Stimulated activated naive B cell treated with anti-CD40 and anti-IgM and Interleukin-4, amounts not matched to agents 10 μg/mL and 1 μg/mL and 100 μg/mL, for 72 hours (primary cell): ENCODE results near the gene ODC1.
A peak's percentile ranks its signal among the peaks of the same experiment; 100 is the strongest.

Experiments used
- ATAC-seq, 2 donors: fragments of 150-1000 bp; cut with Tn5 transposase; replicated peaks; 2 replicates each; pipeline ENCODE4 v1.10.0; 2021; ENCODE audit warnings: moderate library complexity in 1 of 2
- DNase-seq: peaks from one replicate; pipeline ENCODE4 v3.0.0; 2021
- H3K27ac Mint-ChIP-seq: one replicate; pipeline ENCODE4 v1.8.0; 2022; ENCODE audit warnings: mild to moderate bottlenecking, mixed read lengths
- H3K27me3 Mint-ChIP-seq, 2 donors: one replicate each; pipeline ENCODE4 v1.8.0; 2022; ENCODE audit warnings: mixed read lengths in 2 of 2
- H3K36me3 Mint-ChIP-seq, 2 donors: one replicate each; pipeline ENCODE4 v1.8.0; 2022; ENCODE audit warnings: mixed read lengths in 2 of 2, mild to moderate bottlenecking in 1 of 2
- H3K4me1 Mint-ChIP-seq, 2 donors: one replicate each; pipeline ENCODE4 v1.8.0; 2022; ENCODE audit warnings: mixed read lengths in 2 of 2, mild to moderate bottlenecking in 1 of 2
- H3K4me3 Mint-ChIP-seq, 2 donors: one replicate each; pipeline ENCODE4 v1.8.0; 2022; ENCODE audit warnings: mild to moderate bottlenecking in 2 of 2, mixed read lengths in 2 of 2, moderate library complexity in 1 of 2
- H3K9me3 Mint-ChIP-seq, 2 donors: one replicate each; pipeline ENCODE4 v1.8.0; 2022; ENCODE audit warnings: mixed read lengths in 2 of 2, mild to moderate bottlenecking in 1 of 2

The ODC1 gene

DNA sequence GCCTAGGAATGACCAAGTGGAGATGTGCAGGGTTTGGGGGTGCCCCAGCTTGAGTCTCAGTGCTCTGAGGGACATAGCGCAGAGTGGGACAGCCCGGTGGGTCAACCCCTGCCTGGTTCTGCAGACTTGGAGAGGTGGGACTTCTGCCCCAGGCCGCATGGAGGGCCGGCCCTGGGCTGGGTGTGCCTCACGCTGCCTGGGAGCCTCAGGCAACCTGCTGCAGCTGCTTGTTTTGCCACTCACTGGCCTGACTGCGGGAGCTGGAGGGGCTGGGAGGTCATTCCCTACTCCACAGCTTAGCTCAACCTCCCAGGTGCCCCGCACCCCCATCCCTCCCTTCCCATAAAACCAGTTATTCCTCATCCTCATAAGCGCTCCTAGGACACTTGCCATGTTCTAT lies 33.1 kb downstream of the ODC1 start:
- H3K4me3 Mint-ChIP-seq: no peak overlapping the region
- no peak overlapping the region for H3K27ac Mint-ChIP-seq
- no peak for ATAC-seq
- no peak for DNase-seq
- H3K27me3 Mint-ChIP-seq: no peaks in the 10 kb centered on the region
- H3K36me3 Mint-ChIP-seq: peaks cover 20 to 24% of the 10 kb centered on the region in 2 donors
- peaks cover 24 to 49% of the 10 kb centered on the region in 2 donors for H3K4me1 Mint-ChIP-seq
- H3K9me3 Mint-ChIP-seq: peaks cover 0 to 5% of the 10 kb centered on the region in 2 donors

- H3K4me1 Mint-ChIP-seq: peaks cover 27 to 53% of the 10 kb centered on the region in 2 donors
- H3K36me3 Mint-ChIP-seq: peaks cover 18 to 20% of the 10 kb centered on the region in 2 donors
- peaks cover 0 to 5% of the 10 kb centered on the region in 2 donors for H3K9me3 Mint-ChIP-seq
- H3K4me3 Mint-ChIP-seq: no peak overlapping the region
- no peaks in the 10 kb centered on the region for H3K27me3 Mint-ChIP-seq
- DNase-seq (no peak), ATAC-seq (no peak)
- H3K27ac Mint-ChIP-seq: no peak overlapping the region
Measured at GRCh38 chr2:10414591-10414990, 33.5 kb downstream of the ODC1 start.

DNA sequence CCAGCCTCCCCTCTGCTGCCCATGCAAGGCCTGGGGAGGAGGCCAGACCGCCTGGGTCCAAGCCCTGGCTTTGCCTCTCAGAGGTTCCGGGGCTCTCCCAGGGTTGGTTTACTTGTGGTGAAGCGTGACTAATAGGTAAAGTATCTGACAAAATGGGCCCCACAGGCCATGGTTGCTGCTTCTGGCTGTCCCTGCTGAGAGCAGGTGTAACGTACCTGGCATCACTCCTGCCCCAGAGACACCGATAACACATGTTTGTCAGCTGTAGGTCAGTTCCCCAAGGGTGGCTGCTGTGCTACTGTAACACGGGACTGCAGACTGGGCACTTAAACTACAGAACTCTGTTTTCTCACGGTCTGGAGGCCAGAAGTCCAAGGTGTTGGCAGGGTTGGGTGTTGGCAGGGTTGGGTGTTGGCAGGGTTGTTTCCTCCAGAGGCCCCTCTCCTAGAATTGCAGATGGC lies 34.1 kb downstream of the ODC1 start:
- Mint-ChIP-seq H3K9me3 (peaks cover 0 to 5% of the 10 kb centered on the region in 2 donors), H3K4me3 (no peak overlapping the region), H3K4me1 (peaks cover 30 to 59% of the 10 kb centered on the region in 2 donors), H3K27ac (no peak overlapping the region), H3K27me3 (no peaks in the 10 kb centered on the region), H3K36me3 (peaks cover 16 to 18% of the 10 kb centered on the region in 2 donors)
- DNase-seq (no peak), ATAC-seq (no peak)

- Mint-ChIP-seq H3K36me3 (peaks cover 15 to 18% of the 10 kb centered on the region in 2 donors), H3K27me3 (no peaks in the 10 kb centered on the region), H3K27ac (no peak overlapping the region), H3K4me1 (peaks cover 34 to 61% of the 10 kb centered on the region in 2 donors), H3K4me3 (no peak overlapping the region), H3K9me3 (peaks cover 0 to 5% of the 10 kb centered on the region in 2 donors)
- DNase-seq: no peak
- ATAC-seq: no peak
Measured at GRCh38 chr2:10413503-10413902, 34.6 kb downstream of the ODC1 start.

- ATAC-seq (no peak), DNase-seq (no peak)
- Mint-ChIP-seq H3K4me1 (peaks cover 45 to 64% of the 10 kb centered on the region in 2 donors), H3K9me3 (peaks cover 0 to 5% of the 10 kb centered on the region in 2 donors), H3K36me3 (peaks cover 15 to 20% of the 10 kb centered on the region in 2 donors), H3K4me3 (no peak overlapping the region), H3K27ac (no peak overlapping the region), H3K27me3 (no peaks in the 10 kb centered on the region)
Measured at GRCh38 chr2:10412380-10412779, 35.7 kb downstream of the ODC1 start.

DNA sequence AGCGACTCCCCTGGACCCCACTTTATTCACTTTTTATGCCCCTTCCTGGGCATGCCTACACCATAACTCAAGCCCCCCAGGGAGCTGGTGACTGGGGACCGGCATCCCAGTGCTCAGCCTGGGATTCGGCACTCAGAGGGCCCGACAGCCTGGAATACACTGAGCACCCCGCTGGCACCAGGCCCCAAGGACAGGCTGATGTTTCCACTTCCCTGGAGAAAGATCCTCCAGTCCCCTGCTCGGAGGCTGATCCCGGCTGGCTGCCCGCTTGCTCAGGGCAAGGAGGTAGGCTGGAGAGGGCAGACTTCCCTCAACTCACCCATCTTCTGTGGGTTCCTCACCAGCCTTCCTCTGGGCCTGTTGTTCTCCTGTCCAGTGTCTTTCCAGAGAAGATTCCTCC lies 36.6 kb downstream of the ODC1 start:
- peaks cover 0 to 5% of the 10 kb centered on the region in 2 donors for H3K9me3 Mint-ChIP-seq
- DNase-seq (no peak), ATAC-seq (no peak)
- H3K27ac Mint-ChIP-seq: peak overlapping the region; percentile 86
- peaks cover 53 to 68% of the 10 kb centered on the region in 2 donors for H3K4me1 Mint-ChIP-seq
- H3K36me3 Mint-ChIP-seq: peaks cover 20 to 23% of the 10 kb centered on the region in 2 donors
- H3K27me3 Mint-ChIP-seq: no peaks in the 10 kb centered on the region
- peak overlapping the region; percentile 13 to 14 for H3K4me3 Mint-ChIP-seq

GRCh38 chr2:10410823-10411437 lies 37.2 kb downstream of the ODC1 start:
- Mint-ChIP-seq H3K4me1 (peaks cover 54 to 71% of the 10 kb centered on the region in 2 donors), H3K27me3 (no peaks in the 10 kb centered on the region), H3K27ac (peak overlapping the region; percentile 80), H3K36me3 (peaks cover 20 to 24% of the 10 kb centered on the region in 2 donors), H3K9me3 (peaks cover 0 to 5% of the 10 kb centered on the region in 2 donors), H3K4me3 (peak overlapping the region; percentile 15 to 73)
- DNase-seq (no peak), ATAC-seq (no peak)

DNA sequence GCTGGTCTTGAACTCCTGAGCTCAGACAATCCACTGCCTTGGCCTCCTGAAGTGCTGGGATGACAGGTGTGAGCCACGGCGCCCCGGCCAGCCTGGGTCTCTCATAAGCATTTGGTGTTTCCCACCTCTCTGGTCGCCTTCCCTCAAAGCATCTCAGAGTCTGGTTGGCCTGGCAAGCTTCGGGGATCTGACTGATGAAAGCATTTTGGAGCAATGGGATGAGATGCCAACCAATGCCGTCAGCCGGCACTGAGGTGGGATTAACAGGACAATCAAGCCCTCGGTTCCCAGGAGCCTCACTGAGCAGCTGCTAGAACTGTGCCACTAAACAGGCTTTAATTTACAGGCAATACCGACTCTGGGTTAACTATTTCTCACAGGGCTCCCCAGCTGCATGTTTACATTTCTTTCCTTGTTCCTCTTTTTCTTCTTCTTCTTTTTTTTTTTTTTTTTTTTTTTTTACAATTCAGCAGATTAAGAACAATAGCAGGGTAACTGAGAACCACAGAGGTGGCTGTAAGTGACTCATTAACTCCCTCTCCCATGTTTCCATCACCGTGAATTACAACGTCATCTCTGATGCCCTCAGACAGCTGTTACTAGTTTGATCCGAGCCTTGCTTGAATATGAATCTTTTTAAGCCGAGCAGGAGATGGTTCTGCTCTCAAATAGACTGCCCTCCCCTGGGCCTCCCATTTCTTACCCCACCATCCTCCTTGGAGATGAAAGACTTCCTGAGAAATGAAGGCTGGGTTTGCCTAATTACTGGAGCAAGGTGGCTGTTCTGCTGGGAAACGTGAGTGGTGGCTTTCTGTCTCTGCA lies 37.9 kb downstream of the ODC1 start:
- Mint-ChIP-seq H3K9me3 (peaks cover 0 to 5% of the 10 kb centered on the region in 2 donors), H3K27ac (peak overlapping the region; percentile 89), H3K4me1 (peaks cover 55 to 78% of the 10 kb centered on the region in 2 donors), H3K36me3 (peaks cover 17 to 20% of the 10 kb centered on the region in 2 donors), H3K4me3 (peak overlapping the region; percentile 48 to 76), H3K27me3 (no peaks in the 10 kb centered on the region)
- DNase-seq (peak; percentile 69), ATAC-seq (peak; percentile 86 to 89)

GRCh38 chr2:10408649-10409579 lies 39.2 kb downstream of the ODC1 start:
- Mint-ChIP-seq H3K9me3 (peaks cover 0 to 5% of the 10 kb centered on the region in 2 donors), H3K36me3 (peaks cover 26 to 27% of the 10 kb centered on the region in 2 donors), H3K4me3 (peak overlapping the region; percentile 68 to 70), H3K27me3 (no peaks in the 10 kb centered on the region), H3K4me1 (peaks cover 55 to 87% of the 10 kb centered on the region in 2 donors), H3K27ac (peak overlapping the region; percentile 62)
- peak; percentile 64 to 72 for ATAC-seq
- peak; percentile 78 for DNase-seq

DNA sequence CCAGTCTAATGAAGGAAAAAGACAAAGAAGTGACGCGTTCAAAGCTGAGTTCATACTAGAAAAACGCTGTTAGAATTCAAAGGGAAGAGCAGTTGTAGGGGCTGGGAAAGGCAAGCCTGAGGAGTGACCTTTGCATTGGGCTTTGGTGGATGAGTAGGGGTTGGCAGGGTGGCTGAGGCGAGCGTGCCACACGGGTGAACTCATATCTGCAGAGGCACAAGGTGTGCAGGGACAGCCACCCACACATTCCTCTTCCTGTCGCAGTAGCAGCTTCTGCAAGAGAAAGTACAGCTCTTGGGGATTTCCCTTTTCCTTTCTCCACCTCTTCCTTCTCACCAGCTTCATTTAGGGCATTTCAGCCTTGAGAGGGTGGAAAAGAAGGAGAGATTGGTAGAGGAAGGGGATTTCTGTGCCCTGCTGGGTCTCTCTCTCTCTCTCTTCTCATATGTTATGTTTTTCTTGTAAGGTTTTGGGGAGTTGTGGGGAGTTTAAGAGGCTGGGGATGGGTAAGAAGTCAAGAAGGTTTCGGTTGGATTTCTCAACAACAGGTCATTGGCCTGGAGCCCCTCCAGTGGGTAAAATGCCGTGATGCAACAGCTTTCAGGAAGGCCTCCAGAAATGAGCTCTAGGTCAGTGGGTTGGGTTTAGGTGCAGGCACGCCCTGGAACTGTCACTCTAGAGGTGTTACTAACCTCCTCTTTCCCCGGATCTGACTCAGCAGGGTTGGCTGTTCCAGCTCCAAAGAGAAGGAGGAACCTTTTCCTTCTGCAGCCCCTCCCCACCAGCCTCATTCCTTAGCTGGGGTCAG lies 40.1 kb downstream of the ODC1 start:
- DNase-seq: peak; percentile 24
- ATAC-seq: peak; percentile 40 to 54
- Mint-ChIP-seq H3K27ac (peak overlapping the region; percentile 73), H3K9me3 (peaks cover 0 to 5% of the 10 kb centered on the region in 2 donors), H3K4me3 (peak overlapping the region; percentile 68 to 70), H3K4me1 (peaks cover 56 to 91% of the 10 kb centered on the region in 2 donors), H3K27me3 (no peaks in the 10 kb centered on the region), H3K36me3 (peaks cover 26 to 30% of the 10 kb centered on the region in 2 donors)

DNA sequence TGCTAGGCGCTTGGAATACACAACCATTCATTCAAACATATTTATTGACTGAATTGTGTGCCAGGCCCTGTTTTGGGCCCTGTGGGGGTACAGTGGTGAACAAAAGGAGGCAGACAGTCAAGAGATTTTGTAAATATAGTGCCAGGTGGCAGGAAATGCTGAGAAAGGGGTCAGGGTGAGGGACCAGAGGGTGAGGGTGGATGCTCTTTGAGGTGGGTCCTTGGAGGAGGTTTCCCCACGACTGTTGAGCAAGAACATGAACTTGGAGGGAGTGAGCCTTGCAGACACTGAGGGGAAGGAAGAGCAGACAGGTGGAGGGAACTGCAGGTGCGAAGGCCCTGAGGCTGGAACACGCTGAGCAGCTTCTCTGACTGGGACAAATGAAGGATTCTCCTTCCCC lies 40.7 kb downstream of the ODC1 start:
- DNase-seq (no peak), ATAC-seq (no peak)
- H3K4me1 Mint-ChIP-seq: peaks cover 52 to 85% of the 10 kb centered on the region in 2 donors
- H3K4me3 Mint-ChIP-seq: peak overlapping the region; percentile 57 to 68
- peaks cover 22 to 24% of the 10 kb centered on the region in 2 donors for H3K36me3 Mint-ChIP-seq
- H3K27me3 Mint-ChIP-seq: no peaks in the 10 kb centered on the region
- peaks cover 0 to 2% of the 10 kb centered on the region in 2 donors for H3K9me3 Mint-ChIP-seq
- H3K27ac Mint-ChIP-seq: peak overlapping the region; percentile 73

- no peaks in the 10 kb centered on the region for H3K9me3 Mint-ChIP-seq
- H3K4me3 Mint-ChIP-seq: no peak overlapping the region
- H3K4me1 Mint-ChIP-seq: peaks cover 47 to 81% of the 10 kb centered on the region in 2 donors
- DNase-seq: no peak
- ATAC-seq: no peak
- H3K36me3 Mint-ChIP-seq: peaks cover 14 to 16% of the 10 kb centered on the region in 2 donors
- no peaks in the 10 kb centered on the region for H3K27me3 Mint-ChIP-seq
- no peak overlapping the region for H3K27ac Mint-ChIP-seq
Measured at GRCh38 chr2:10406491-10407188, 41.5 kb downstream of the ODC1 start.

DNA sequence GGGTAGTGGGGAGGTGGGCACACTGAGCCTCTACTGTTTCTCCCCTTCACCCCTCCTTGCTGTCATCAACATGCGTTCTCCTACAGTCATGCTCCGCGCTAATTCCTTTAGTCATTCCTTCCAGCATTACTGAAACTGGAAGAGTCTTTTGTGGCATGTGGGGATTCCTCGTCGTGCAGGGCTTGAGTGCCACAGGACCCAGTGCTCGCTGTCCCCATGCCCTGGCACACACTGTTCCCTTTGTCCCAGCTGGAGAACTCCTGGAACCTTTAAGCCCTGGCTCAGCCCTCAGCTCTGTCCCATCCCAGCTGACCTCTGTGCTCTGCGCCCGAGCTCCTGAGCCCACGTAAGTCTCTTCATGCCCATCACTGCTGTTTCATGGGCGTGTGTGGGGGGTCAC lies 42.1 kb downstream of the ODC1 start:
- Mint-ChIP-seq H3K36me3 (peaks cover 16% of the 10 kb centered on the region in 2 donors), H3K4me1 (peaks cover 47 to 81% of the 10 kb centered on the region in 2 donors), H3K4me3 (no peak overlapping the region), H3K27me3 (no peaks in the 10 kb centered on the region), H3K9me3 (no peaks in the 10 kb centered on the region), H3K27ac (peak overlapping the region; percentile 59)
- ATAC-seq (no peak), DNase-seq (no peak)
